GM12878 (cell line): ENCODE results near the gene TOP3A.

Experiments
- GABPA ChIP-seq: IDR thresholded peaks from 2 replicates; pipeline ENCODE4 v1.6.1; 2014; ENCODE audit warnings: antibody characterized with exemption, low read depth, mild to moderate bottlenecking, inconsistent platforms
- RAD21 ChIP-seq: IDR thresholded peaks from 2 replicates; pipeline ENCODE4 v1.6.1; 2011; ENCODE audit warnings: mild to moderate bottlenecking, low read depth, low read length, moderate library complexity; ENCODE audit not compliant: insufficient read depth

DNA sequence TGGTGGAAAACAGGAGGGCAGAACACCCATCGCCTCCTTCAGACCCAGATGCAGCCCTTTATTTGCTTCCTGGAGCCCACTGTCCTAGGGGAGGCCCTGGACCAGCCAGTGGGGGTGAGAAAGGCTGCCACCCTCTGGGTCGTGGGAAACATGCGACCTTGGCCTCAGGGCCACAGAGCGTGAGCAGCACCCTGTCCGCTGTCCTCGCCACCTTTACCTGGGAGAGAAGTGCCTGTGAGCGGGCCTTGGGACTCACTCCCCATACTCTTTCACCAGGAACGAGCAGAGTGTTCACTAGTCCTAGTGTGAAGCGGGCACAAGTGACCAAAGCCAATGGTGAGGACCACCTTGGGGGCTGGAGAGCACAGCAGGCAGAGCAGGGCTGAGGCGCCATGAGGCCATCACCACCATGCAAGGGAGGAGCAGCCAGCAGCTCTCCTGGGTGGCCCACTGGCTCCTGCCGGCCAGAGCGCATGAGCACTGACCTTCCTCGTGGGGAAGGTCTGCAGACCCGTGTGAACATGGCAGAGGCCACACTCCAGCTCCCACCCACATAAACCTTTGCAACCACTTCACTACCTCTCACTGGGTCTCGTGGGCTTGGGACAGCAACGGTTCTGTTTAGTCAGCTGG lies 8.8 kb upstream of the TOP3A start:
- TF ChIP-seq GABPA (no peak), RAD21 (no peak)
